ENCODE results near the gene LIF. TPM values are rescaled to one million over a fixed set of nuclear protein-coding genes. Genes with fewer than 3 reads are reported as not detected.

Gene LIF
- total RNA-seq (2021; ENCODE audit: unreplicated experiment) (34.4 TPM), Bru-seq, nascent RNA (percentile 92 among the genes with signal in this experiment), BruChase-seq, experiment 1, labeled RNA remaining after a 2-hour chase (percentile 96 among the genes with signal in this experiment), BruChase-seq, experiment 2, labeled RNA remaining after a 6-hour chase (percentile 84 among the genes with signal in this experiment)
- polyA plus RNA-seq (2012; ENCODE audit: insufficient read length): 40.7 TPM
- long read RNA-seq, partial matches to known transcripts: 3 of 75 reads
- long read RNA-seq, other reads (novel, unspliced or antisense): 72 of 75 reads

DNA sequence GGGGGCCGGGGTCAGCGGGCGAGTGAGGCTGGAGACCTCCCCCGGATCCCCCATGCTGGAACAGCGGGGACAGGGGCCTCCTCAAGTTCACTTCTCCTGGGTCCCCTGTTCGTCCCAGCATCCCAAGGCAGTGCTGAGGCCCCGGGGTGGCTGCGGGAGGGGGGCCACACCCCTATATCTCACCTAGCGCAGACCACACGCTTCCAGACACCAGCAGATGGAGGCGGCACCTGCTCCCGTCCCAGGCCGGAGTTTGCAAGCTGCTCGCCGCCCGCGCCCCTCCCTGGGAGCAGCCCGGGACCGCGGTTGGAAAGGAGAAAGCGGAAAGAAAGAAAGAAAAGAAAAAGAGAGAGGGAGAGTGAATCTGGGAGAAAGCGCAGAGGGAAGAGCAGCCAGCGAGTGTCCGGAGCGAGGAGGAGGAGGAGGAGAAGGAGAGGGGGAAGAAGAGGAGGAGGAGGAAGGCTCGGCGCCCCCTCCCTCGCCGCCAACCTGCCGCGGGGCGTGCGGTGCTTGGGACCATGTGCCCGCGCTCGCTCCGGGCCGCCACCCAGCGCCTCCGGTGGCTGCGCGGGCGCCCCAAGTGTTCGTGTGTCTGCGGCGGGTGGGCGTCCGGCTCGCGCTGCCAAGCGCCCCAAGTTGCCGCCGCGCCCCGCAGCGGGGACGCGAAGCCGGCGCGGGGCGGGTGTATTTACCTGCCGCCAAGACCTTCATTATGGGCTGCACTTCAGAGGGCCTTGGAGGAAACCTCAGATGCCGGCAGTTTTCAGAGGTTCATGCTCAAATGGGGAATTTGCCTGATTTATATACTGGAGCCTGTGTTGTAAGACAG is at the start of gene LIF:
TSS of gene LIF (minus strand) at position 775 of the 829 bp plus-strand sequence. CDS start at position 711, 64 bp downstream.
- Histone ChIP-seq H3K9me3 (ENCODE audit: control insufficient read depth, insufficient read depth, low read depth, low read length) (no peaks in the 10 kb centered on the region), H3K27ac (ENCODE audit: low read length) (peak within 1 kb of the TSS; percentile 95), H3K27me3 (ENCODE audit: control insufficient read depth, insufficient read depth, low read length) (no peaks in the 10 kb centered on the region), H3K36me3 (ENCODE audit: control insufficient read depth, insufficient read depth, low read length) (no peaks in the 10 kb centered on the region; the same call in 1 of the 2 replicates), H3K4me3 (ENCODE audit: low read depth in 2 of 2, low read length in 2 of 2) (peak within 1 kb of the TSS; percentile 37 to 50), H3K4me1 (ENCODE audit: control insufficient read depth, insufficient read depth, low read length) (peaks cover 72% of the 10 kb centered on the region)
- TSS peak; percentile 49 for BruUV-seq (replicated peaks)
- in situ Hi-C loops (cut with HindIII; ENCODE audit: low pct_unique_long_range_greater_than_20kb, low sequenced_read_pairs) (no loop called here), intact Hi-C loops (cut with micrococcal nuclease; ENCODE audit: unreplicated experiment) (loop anchor here (5.0 kb wide), 1 partner anchor 34 kb away; no protein-coding TSS in a partner anchor)
- TF ChIP-seq, protein P1, sequence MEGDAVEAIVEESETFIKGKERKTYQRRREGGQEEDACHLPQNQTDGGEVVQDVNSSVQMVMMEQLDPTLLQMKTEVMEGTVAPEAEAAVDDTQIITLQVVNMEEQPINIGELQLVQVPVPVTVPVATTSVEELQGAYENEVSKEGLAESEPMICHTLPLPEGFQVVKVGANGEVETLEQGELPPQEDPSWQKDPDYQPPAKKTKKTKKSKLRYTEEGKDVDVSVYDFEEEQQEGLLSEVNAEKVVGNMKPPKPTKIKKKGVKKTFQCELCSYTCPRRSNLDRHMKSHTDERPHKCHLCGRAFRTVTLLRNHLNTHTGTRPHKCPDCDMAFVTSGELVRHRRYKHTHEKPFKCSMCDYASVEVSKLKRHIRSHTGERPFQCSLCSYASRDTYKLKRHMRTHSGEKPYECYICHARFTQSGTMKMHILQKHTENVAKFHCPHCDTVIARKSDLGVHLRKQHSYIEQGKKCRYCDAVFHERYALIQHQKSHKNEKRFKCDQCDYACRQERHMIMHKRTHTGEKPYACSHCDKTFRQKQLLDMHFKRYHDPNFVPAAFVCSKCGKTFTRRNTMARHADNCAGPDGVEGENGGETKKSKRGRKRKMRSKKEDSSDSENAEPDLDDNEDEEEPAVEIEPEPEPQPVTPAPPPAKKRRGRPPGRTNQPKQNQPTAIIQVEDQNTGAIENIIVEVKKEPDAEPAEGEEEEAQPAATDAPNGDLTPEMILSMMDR (IDR thresholded peaks at IDR 0.05): no peak
- TF ChIP-seq SIN3A (IDR thresholded peaks at IDR 0.05; ENCODE audit: borderline replicate concordance, insufficient read depth, low read depth, low read length): 0 out of 2 replicates have a peak, but pooled peaks have one; percentile 21
- 0 out of 2 replicates have a peak, but pooled peaks have one; percentile 60 for TF ChIP-seq POLR2AphosphoS5 (IDR thresholded peaks at IDR 0.05; ENCODE audit: low read depth, low read length)
- no peak for DNase-seq (ENCODE audit: low read depth, low spot score)
- ChIA-PET POLR2A (interaction anchor here (0.6 to 0.7 kb wide), 3 partner anchors 44 to 171 kb away, joined by 3 to 8 read pairs (median 5); no protein-coding TSS in a partner anchor), CTCF (no interaction called here)
- ATAC-seq: peak; percentile 10

DNA sequence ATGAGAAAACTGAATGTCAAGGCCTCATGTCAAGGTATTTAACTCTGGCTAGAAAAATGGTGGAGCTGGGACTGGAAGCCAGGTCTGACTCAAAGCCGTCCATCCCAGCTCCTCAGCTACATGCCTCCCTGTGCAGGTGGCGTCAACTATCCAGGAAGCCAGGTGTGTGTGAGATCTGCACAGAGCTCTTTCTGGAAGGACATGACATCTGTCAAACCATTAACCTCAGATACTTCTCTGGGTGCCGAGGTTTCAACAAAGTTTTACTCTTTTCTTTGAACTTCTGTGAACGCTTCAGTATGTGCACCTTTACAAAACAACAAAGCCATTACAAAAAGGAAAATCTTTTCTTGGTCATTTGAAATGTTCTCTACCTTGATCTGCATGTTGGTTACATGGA is 49.8 kb upstream of the LIF start:
- intact Hi-C loops (cut with micrococcal nuclease; ENCODE audit: unreplicated experiment) (no loop called here), in situ Hi-C loops (cut with HindIII; ENCODE audit: low pct_unique_long_range_greater_than_20kb, low sequenced_read_pairs) (no loop called here)
- TF ChIP-seq, protein P2, sequence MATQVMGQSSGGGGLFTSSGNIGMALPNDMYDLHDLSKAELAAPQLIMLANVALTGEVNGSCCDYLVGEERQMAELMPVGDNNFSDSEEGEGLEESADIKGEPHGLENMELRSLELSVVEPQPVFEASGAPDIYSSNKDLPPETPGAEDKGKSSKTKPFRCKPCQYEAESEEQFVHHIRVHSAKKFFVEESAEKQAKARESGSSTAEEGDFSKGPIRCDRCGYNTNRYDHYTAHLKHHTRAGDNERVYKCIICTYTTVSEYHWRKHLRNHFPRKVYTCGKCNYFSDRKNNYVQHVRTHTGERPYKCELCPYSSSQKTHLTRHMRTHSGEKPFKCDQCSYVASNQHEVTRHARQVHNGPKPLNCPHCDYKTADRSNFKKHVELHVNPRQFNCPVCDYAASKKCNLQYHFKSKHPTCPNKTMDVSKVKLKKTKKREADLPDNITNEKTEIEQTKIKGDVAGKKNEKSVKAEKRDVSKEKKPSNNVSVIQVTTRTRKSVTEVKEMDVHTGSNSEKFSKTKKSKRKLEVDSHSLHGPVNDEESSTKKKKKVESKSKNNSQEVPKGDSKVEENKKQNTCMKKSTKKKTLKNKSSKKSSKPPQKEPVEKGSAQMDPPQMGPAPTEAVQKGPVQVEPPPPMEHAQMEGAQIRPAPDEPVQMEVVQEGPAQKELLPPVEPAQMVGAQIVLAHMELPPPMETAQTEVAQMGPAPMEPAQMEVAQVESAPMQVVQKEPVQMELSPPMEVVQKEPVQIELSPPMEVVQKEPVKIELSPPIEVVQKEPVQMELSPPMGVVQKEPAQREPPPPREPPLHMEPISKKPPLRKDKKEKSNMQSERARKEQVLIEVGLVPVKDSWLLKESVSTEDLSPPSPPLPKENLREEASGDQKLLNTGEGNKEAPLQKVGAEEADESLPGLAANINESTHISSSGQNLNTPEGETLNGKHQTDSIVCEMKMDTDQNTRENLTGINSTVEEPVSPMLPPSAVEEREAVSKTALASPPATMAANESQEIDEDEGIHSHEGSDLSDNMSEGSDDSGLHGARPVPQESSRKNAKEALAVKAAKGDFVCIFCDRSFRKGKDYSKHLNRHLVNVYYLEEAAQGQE (IDR thresholded peaks at IDR 0.05; ENCODE audit: insufficient read depth in 1 of 2, low read depth in 2 of 2, low read length in 1 of 2): no peak
- TF ChIP-seq TCF7L2 (IDR thresholded peaks at IDR 0.05; ENCODE audit: low read depth, low read length) (no peak), POLR2AphosphoS5 (IDR thresholded peaks at IDR 0.05; ENCODE audit: low read depth, low read length) (no peak), SIN3A (IDR thresholded peaks at IDR 0.05; ENCODE audit: borderline replicate concordance, insufficient read depth, low read depth, low read length) (no peak)
- TF ChIP-seq, protein P1 (IDR thresholded peaks at IDR 0.05): no peak
- H3K4me1 ChIP-seq (ENCODE audit: control insufficient read depth, insufficient read depth, low read length): peaks cover under 1% of the 10 kb centered on the region; the same call in 1 of the 2 replicates
- H3K27ac ChIP-seq (ENCODE audit: low read length): no peak overlapping the region
- H3K4me3 ChIP-seq (ENCODE audit: low read depth in 2 of 2, low read length in 2 of 2): no peak overlapping the region
- H3K9me3 ChIP-seq (ENCODE audit: control insufficient read depth, insufficient read depth, low read depth, low read length): no peaks in the 10 kb centered on the region
- DNase-seq (ENCODE audit: low read depth, low spot score) (no peak), ATAC-seq (no peak)
- H3K36me3 ChIP-seq (ENCODE audit: control insufficient read depth, insufficient read depth, low read length): no peaks in the 10 kb centered on the region
- H3K27me3 ChIP-seq (ENCODE audit: control insufficient read depth, insufficient read depth, low read length): no peaks in the 10 kb centered on the region
- CTCF ChIA-PET: no interaction called here
- POLR2A ChIA-PET: no interaction called here
- BruUV-seq (replicated peaks): no TSS peak

All from Panc1 (cell line).